ENCODE data around the gene PROK1. TPM values are rescaled to one million over a fixed set of nuclear protein-coding genes. Genes with fewer than 3 reads are reported as not detected.

Gene PROK1
- total and polyA plus RNA-seq, 10 of the 15 experiments (the other 5 are each of a cell fraction or from before 2014, with no cell fraction given): not detected

- Histone ChIP-seq H3K9ac (ENCODE audit: control insufficient read depth, insufficient read depth, low read length) (no peak overlapping the region), H3K27me3 (replicated peaks in 1 of 2; ENCODE audit: control insufficient read depth in 2 of 2, insufficient read depth in 2 of 2, low read length in 1 of 2) (no peaks in the 10 kb centered on the region; a peak in 1 of 4 replicates), H3K4me3 (no peak overlapping the region), H3K36me3 (ENCODE audit: control insufficient read depth in 2 of 2, insufficient read depth in 2 of 2, low read length in 1 of 2) (no peaks in the 10 kb centered on the region), H3K4me1 (ENCODE audit: control insufficient read depth, insufficient read depth, low read length) (no peaks in the 10 kb centered on the region), H3K27ac (ENCODE audit: control insufficient read depth, insufficient read depth) (no peak overlapping the region), H3K4me2 (ENCODE audit: control insufficient read depth, insufficient read depth) (no peak overlapping the region), H3K9me3 (replicated peaks; ENCODE audit: control insufficient read depth, insufficient read depth, low read length) (no peaks in the 10 kb centered on the region), H4K20me1 (ENCODE audit: control insufficient read depth, insufficient read depth) (no peaks in the 10 kb centered on the region), H3K79me2 (ENCODE audit: control insufficient read depth, insufficient read depth, low read length) (no peaks in the 10 kb centered on the region), H2AFZ (ENCODE audit: control insufficient read depth, low read depth, low read length) (no peak overlapping the region)
- in situ Hi-C loops (cut with MboI) (no loop called here), intact Hi-C loops (cut with micrococcal nuclease; ENCODE audit: unreplicated experiment) (no loop called here)
- no peak for DNase-seq (ENCODE audit: low read depth, low spot score)
- 0% methylated on average over 5 of the region's 5 CpGs for WGBS (ENCODE audit: insufficient coverage, insufficient replicate concordance, low lambda C conversion rate, missing lambda C conversion rate)
- ChIA-PET SMC1A (ENCODE audit: uncharacterized antibody, unreplicated experiment) (interaction anchor here (1.4 to 3.0 kb wide), 2 partner anchors 82 to 287 kb away, joined by 4 to 24 read pairs; no protein-coding TSS in a partner anchor), CTCF (interaction anchor here (1.2 to 5.1 kb wide), 2 partner anchors 83 to 290 kb away, joined by 3 to 87 read pairs; no protein-coding TSS in a partner anchor), RAD21 (ENCODE audit: unreplicated experiment) (no interaction called here), POLR2A (no interaction called here)
- FAIRE-seq: no peak
- BruUV-seq (replicated peaks): no TSS peak
- ATAC-seq: no peak
- TF ChIP-seq ASH2L (IDR thresholded peaks at IDR 0.05; ENCODE audit: borderline replicate concordance, low read depth) (no peak), CBFB (IDR thresholded peaks at IDR 0.05; ENCODE audit: low read depth) (no peak), CBX5 (IDR thresholded peaks at IDR 0.05; ENCODE audit: low read depth) (no peak), JUNB (IDR thresholded peaks at IDR 0.05) (no peak), LARP7 (IDR thresholded peaks at IDR 0.05) (no peak), NR2C2 (IDR thresholded peaks at IDR 0.05; ENCODE audit: borderline replicate concordance, control insufficient read depth, insufficient read length, low read depth) (no peak), SUZ12 (IDR thresholded peaks at IDR 0.05; ENCODE audit: unreplicated experiment) (no peak), BMI1 (IDR thresholded peaks at IDR 0.05; ENCODE audit: borderline replicate concordance) (no peak), SMC3 (IDR thresholded peaks at IDR 0.05; ENCODE audit: borderline replicate concordance, low read length) (no peak)
- TF ChIP-seq, protein P1, sequence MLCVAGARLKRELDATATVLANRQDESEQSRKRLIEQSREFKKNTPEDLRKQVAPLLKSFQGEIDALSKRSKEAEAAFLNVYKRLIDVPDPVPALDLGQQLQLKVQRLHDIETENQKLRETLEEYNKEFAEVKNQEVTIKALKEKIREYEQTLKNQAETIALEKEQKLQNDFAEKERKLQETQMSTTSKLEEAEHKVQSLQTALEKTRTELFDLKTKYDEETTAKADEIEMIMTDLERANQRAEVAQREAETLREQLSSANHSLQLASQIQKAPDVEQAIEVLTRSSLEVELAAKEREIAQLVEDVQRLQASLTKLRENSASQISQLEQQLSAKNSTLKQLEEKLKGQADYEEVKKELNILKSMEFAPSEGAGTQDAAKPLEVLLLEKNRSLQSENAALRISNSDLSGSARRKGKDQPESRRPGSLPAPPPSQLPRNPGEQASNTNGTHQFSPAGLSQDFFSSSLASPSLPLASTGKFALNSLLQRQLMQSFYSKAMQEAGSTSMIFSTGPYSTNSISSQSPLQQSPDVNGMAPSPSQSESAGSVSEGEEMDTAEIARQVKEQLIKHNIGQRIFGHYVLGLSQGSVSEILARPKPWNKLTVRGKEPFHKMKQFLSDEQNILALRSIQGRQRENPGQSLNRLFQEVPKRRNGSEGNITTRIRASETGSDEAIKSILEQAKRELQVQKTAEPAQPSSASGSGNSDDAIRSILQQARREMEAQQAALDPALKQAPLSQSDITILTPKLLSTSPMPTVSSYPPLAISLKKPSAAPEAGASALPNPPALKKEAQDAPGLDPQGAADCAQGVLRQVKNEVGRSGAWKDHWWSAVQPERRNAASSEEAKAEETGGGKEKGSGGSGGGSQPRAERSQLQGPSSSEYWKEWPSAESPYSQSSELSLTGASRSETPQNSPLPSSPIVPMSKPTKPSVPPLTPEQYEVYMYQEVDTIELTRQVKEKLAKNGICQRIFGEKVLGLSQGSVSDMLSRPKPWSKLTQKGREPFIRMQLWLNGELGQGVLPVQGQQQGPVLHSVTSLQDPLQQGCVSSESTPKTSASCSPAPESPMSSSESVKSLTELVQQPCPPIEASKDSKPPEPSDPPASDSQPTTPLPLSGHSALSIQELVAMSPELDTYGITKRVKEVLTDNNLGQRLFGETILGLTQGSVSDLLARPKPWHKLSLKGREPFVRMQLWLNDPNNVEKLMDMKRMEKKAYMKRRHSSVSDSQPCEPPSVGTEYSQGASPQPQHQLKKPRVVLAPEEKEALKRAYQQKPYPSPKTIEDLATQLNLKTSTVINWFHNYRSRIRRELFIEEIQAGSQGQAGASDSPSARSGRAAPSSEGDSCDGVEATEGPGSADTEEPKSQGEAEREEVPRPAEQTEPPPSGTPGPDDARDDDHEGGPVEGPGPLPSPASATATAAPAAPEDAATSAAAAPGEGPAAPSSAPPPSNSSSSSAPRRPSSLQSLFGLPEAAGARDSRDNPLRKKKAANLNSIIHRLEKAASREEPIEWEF (IDR thresholded peaks at IDR 0.05; ENCODE audit: insufficient replicate concordance, low read depth, low read length): no peak
- TF ChIP-seq, protein P2, sequence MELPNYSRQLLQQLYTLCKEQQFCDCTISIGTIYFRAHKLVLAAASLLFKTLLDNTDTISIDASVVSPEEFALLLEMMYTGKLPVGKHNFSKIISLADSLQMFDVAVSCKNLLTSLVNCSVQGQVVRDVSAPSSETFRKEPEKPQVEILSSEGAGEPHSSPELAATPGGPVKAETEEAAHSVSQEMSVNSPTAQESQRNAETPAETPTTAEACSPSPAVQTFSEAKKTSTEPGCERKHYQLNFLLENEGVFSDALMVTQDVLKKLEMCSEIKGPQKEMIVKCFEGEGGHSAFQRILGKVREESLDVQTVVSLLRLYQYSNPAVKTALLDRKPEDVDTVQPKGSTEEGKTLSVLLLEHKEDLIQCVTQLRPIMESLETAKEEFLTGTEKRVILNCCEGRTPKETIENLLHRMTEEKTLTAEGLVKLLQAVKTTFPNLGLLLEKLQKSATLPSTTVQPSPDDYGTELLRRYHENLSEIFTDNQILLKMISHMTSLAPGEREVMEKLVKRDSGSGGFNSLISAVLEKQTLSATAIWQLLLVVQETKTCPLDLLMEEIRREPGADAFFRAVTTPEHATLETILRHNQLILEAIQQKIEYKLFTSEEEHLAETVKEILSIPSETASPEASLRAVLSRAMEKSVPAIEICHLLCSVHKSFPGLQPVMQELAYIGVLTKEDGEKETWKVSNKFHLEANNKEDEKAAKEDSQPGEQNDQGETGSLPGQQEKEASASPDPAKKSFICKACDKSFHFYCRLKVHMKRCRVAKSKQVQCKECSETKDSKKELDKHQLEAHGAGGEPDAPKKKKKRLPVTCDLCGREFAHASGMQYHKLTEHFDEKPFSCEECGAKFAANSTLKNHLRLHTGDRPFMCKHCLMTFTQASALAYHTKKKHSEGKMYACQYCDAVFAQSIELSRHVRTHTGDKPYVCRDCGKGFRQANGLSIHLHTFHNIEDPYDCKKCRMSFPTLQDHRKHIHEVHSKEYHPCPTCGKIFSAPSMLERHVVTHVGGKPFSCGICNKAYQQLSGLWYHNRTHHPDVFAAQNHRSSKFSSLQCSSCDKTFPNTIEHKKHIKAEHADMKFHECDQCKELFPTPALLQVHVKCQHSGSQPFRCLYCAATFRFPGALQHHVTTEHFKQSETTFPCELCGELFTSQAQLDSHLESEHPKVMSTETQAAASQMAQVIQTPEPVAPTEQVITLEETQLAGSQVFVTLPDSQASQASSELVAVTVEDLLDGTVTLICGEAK (IDR thresholded peaks at IDR 0.05; ENCODE audit: borderline replicate concordance): no peak
- TF ChIP-seq, protein P3, sequence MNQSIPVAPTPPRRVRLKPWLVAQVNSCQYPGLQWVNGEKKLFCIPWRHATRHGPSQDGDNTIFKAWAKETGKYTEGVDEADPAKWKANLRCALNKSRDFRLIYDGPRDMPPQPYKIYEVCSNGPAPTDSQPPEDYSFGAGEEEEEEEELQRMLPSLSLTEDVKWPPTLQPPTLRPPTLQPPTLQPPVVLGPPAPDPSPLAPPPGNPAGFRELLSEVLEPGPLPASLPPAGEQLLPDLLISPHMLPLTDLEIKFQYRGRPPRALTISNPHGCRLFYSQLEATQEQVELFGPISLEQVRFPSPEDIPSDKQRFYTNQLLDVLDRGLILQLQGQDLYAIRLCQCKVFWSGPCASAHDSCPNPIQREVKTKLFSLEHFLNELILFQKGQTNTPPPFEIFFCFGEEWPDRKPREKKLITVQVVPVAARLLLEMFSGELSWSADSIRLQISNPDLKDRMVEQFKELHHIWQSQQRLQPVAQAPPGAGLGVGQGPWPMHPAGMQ (IDR thresholded peaks at IDR 0.05; ENCODE audit: borderline replicate concordance): no peak
- TF ChIP-seq, protein P4, sequence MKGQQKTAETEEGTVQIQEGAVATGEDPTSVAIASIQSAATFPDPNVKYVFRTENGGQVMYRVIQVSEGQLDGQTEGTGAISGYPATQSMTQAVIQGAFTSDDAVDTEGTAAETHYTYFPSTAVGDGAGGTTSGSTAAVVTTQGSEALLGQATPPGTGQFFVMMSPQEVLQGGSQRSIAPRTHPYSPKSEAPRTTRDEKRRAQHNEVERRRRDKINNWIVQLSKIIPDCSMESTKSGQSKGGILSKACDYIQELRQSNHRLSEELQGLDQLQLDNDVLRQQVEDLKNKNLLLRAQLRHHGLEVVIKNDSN (IDR thresholded peaks at IDR 0.05; ENCODE audit: borderline replicate concordance, extremely low read length, insufficient read depth, low read depth, low read length): no peak
Measured at GRCh38 chr1:110494036-110494435, 43.1 kb downstream of the PROK1 start.
